H1 (cell line): ENCODE measurements around the gene GLO1. TPM values are rescaled to one million over a fixed set of nuclear protein-coding genes. Genes with fewer than 3 reads are reported as not detected.

Experiments
- KDM1A ChIP-seq: fragments of 200-600, 300-600 bp; sonication (generic); IDR thresholded peaks from 2 replicates; pipeline ENCODE4 v1.7.1; 2016; ENCODE audit warnings: mild to moderate bottlenecking, low read length, borderline replicate concordance
- polyA plus RNA-seq, 7 experiments: library from polyadenylated mRNA; depleted of rRNA in 3 of 7; stranded (reverse) in 5 of 7; unstranded in 2 of 7; fragments of >200 nt in 5 of 7; fragments of 200-250 nt in 2 of 7; gene quantifications; 1 replicate in 5 of 7; 2 replicates in 1 of 7; 4 replicates in 1 of 7; pipeline versions ENCODE4 v1.2.1 to v1.2.3, GENCODE V29; 2011 to 2013; ENCODE audit warnings: missing spikeins in 2 of 7, mixed read lengths in 2 of 7
- total RNA-seq: library from RNA; stranded (reverse); fragmentation: NEBNext Ultra II Directional; extraction: Animal tissue kit (Norgen Biotek cat#: 25700); gene quantifications from 2 replicates; pipeline ENCODE4 v1.2.1, GENCODE V29; 2021

Gene GLO1
- total and polyA plus RNA-seq, 2 of the 8 experiments (the other 6 are each of a cell fraction or from before 2014, with no cell fraction given) = 104 to 170 TPM

DNA sequence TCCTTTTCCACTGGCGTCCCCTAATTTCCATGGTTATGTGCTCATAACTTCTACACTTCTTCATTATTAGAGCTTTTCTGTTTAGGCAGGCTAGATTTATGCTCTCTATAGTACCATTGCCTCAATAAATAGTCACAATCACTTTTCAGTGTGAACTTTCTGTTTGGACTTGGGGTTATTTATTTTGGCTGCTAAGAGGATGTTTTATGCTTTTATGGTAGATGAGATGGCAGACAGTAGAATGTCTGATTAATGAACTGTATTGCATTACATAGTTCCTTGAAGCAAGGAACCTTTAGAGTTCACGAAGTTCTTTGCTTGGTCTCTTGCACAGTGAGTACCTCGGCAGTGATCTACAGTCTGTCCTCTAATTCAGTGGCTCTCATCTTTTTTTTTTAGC is 19.1 kb upstream of the GLO1 start (continued):
- TF ChIP-seq KDM1A = no peak
